ENCODE measurements around the gene TMCC1. TPM values are rescaled to one million over a fixed set of nuclear protein-coding genes. Genes with fewer than 3 reads are reported as not detected.

Gene TMCC1
- polyA plus RNA-seq, 1 donor, result 16.8 TPM

DNA sequence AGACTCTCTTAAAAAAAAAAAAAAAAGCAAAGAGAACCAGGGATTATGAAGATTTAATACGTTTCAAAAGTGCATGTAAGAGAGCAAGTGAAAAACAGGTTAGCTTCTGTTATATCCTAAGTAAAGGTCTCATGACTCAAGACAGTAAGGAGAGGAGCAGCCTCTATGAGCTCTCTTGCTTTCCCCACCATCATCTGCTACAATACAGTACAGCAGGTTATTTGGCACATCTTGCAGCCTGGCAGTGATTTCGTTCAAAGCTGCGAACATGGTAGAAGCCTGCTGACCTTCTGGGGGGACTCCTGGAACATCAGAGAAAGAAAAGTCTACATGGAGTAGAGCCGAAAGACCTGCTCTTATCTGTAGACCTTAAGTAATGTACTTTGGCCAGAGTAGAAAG is 157.9 kb downstream of the TMCC1 start:
- Histone ChIP-seq H3K9me3 (ENCODE audit: control insufficient read depth, low read depth, low read length) (no peaks in the 10 kb centered on the region), H3K27me3 (ENCODE audit: control insufficient read depth, insufficient read depth, low read length) (no peaks in the 10 kb centered on the region), H3K4me1 (ENCODE audit: control insufficient read depth, insufficient read depth, low read length) (peaks cover 12% of the 10 kb centered on the region), H3K4me3 (ENCODE audit: low read length) (no peak overlapping the region), H3K27ac (ENCODE audit: low read length) (peak overlapping the region; percentile 14), H3K36me3 (ENCODE audit: control insufficient read depth, insufficient read depth, low read length) (no peaks in the 10 kb centered on the region)
- WGBS (ENCODE audit: insufficient coverage, low lambda C conversion rate), result no CpG with 5 or more reads among the region's 4 CpGs
- DNase-seq, result peak in 1 of 2 donors; percentile 41

GRCh38 chr3:129734449-129734848 is 159.1 kb downstream of the TMCC1 start:
- no CpG with 5 or more reads among the region's 2 CpGs for WGBS (ENCODE audit: insufficient coverage, low lambda C conversion rate)
- no peaks in the 10 kb centered on the region for H3K36me3 ChIP-seq (ENCODE audit: control insufficient read depth, insufficient read depth, low read length)
- no peaks in the 10 kb centered on the region for H3K27me3 ChIP-seq (ENCODE audit: control insufficient read depth, insufficient read depth, low read length)
- H3K27ac ChIP-seq (ENCODE audit: low read length), result no peak overlapping the region
- H3K9me3 ChIP-seq (ENCODE audit: control insufficient read depth, low read depth, low read length), result no peaks in the 10 kb centered on the region
- DNase-seq, result no peak
- H3K4me3 ChIP-seq (ENCODE audit: low read length), result no peak overlapping the region
- H3K4me1 ChIP-seq (ENCODE audit: control insufficient read depth, insufficient read depth, low read length), result peaks cover 4% of the 10 kb centered on the region

DNA sequence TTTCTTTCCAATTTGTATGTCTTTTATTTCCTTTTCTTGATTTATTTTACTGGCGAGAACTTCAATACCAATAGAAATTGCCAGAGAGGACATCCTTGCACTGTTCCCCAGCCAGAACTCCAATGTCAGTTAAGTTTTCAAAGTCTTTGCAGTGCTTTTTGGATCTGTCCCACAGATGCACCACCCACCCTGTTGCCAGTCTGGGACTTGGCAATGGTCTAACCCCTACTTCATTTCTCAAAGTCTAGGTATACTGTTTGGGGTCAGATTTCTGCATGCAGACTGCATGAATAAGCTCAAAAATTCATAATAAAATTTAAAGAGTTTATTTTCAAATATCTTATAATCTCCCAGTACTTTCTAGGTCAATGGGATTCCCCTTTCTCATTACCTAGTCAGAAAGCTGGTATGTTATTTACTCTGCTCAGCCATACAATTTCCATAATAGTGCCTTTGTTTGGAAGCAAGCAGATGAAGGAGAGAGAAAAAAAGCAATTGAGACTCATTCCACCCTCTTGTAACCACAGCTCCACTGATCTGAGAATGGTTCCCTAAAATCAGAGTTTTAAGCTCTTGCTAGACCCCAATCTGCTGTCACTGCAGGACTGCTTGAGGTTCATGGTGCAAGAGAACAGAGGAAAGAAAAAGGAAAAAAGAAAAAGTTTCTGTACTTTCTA is 161.2 kb downstream of the TMCC1 start:
- no peak overlapping the region for H3K27ac ChIP-seq (ENCODE audit: low read length)
- no peak for DNase-seq
- no peaks in the 10 kb centered on the region for H3K27me3 ChIP-seq (ENCODE audit: control insufficient read depth, insufficient read depth, low read length)
- H3K4me3 ChIP-seq (ENCODE audit: low read length), result no peak overlapping the region
- H3K36me3 ChIP-seq (ENCODE audit: control insufficient read depth, insufficient read depth, low read length), result no peaks in the 10 kb centered on the region
- H3K4me1 ChIP-seq (ENCODE audit: control insufficient read depth, insufficient read depth, low read length), result no peaks in the 10 kb centered on the region
- no peaks in the 10 kb centered on the region for H3K9me3 ChIP-seq (ENCODE audit: control insufficient read depth, low read depth, low read length)
- WGBS (ENCODE audit: insufficient coverage, low lambda C conversion rate), result 88% methylated on average over 1 of the region's 1 CpG

- Histone ChIP-seq H3K4me1 (ENCODE audit: control insufficient read depth, insufficient read depth, low read length) (no peaks in the 10 kb centered on the region), H3K36me3 (ENCODE audit: control insufficient read depth, insufficient read depth, low read length) (no peaks in the 10 kb centered on the region), H3K4me3 (ENCODE audit: low read length) (no peak overlapping the region), H3K27ac (ENCODE audit: low read length) (no peak overlapping the region), H3K9me3 (ENCODE audit: control insufficient read depth, low read depth, low read length) (no peaks in the 10 kb centered on the region), H3K27me3 (ENCODE audit: control insufficient read depth, insufficient read depth, low read length) (no peaks in the 10 kb centered on the region)
- no peak for DNase-seq
- WGBS (ENCODE audit: insufficient coverage, low lambda C conversion rate), result no CpG with 5 or more reads among the region's 2 CpGs
These were observed 165.8 kb downstream of the TMCC1 start for GRCh38 chr3:129727707-129728106.

DNA sequence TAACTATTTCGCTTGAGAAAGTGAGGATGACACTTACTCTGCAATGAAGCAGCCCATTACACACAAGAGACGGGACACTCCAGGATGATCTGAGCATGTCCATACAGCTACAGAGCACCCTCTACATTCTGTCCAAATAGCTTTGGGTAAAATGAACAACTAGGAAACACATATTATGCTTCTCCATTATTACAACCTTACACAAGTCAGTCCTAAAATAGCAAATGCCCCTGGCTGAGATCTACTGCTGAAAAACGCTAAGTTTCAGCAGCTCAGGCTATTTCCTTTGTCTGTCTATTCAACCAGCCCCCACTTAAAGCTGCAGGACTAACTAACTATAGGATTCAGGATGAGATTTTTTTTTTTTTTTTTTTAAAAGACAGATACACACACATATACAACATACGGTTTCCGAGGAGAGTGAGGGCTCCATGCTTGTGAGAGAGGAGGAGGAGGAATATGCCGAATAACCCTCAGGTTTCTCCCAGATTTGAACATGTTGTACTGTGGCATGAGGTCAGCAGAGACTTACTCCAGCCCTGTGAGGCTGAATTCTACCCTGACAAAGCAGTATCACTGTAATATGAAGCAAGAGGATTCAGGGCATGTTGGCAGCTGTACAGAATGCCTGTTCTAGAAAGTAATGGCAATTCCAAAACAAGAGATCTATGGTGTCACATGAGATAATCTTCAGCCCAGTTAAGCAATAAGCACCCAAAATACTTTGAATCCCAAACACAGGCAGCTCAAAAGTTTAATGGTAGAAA is 169.8 kb downstream of the TMCC1 start:
- no peak for DNase-seq
- H3K36me3 ChIP-seq (ENCODE audit: control insufficient read depth, insufficient read depth, low read length), result no peaks in the 10 kb centered on the region
- no peaks in the 10 kb centered on the region for H3K9me3 ChIP-seq (ENCODE audit: control insufficient read depth, low read depth, low read length)
- H3K27me3 ChIP-seq (ENCODE audit: control insufficient read depth, insufficient read depth, low read length), result no peaks in the 10 kb centered on the region
- WGBS (ENCODE audit: insufficient coverage, low lambda C conversion rate), result no CpG with 5 or more reads among the region's 6 CpGs
- no peak overlapping the region for H3K4me3 ChIP-seq (ENCODE audit: low read length)
- no peak overlapping the region for H3K27ac ChIP-seq (ENCODE audit: low read length)
- H3K4me1 ChIP-seq (ENCODE audit: control insufficient read depth, insufficient read depth, low read length), result no peaks in the 10 kb centered on the region

DNA sequence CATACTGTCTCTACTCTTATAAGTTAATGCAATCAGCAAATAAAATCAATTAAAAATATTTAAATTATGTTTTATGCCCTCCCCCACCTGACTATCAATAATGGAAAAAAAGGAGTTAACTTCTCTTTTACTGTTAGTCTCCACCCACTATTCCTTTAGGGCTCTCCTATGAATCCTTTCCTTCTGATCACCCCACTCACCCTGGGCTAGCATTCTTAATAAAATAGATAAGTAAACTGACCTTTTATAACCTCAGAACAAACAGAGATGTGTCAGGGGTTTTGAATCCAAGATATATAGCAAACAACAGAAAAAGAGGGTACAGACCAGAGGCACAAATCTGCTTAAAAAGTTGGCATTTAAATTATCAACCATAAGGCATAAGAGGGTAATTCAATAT is 171.0 kb downstream of the TMCC1 start:
- Histone ChIP-seq H3K4me1 (ENCODE audit: control insufficient read depth, insufficient read depth, low read length) (no peaks in the 10 kb centered on the region), H3K27ac (ENCODE audit: low read length) (no peak overlapping the region), H3K4me3 (ENCODE audit: low read length) (no peak overlapping the region), H3K27me3 (ENCODE audit: control insufficient read depth, insufficient read depth, low read length) (no peaks in the 10 kb centered on the region), H3K36me3 (ENCODE audit: control insufficient read depth, insufficient read depth, low read length) (no peaks in the 10 kb centered on the region), H3K9me3 (ENCODE audit: control insufficient read depth, low read depth, low read length) (no peaks in the 10 kb centered on the region)
- no peak for DNase-seq

DNA sequence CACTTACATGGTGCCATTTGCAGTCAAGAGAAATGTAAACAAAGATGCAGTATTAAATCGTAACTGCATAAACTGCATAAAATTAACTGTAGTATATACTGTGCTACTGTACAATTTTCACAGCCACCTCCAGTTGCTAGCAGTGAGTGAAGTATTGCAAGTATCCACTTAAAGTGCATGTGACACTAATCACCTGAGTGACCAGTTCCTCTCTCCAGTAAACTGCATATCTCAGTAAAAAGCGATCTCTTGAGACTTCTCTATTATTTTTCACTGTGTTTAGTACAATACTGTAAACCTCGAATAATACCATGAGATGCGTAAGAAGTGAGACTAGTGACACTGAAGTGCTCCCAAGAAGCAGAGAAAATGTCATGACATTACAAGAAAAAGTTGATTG is 175.3 kb downstream of the TMCC1 start:
- no peaks in the 10 kb centered on the region for H3K9me3 ChIP-seq (ENCODE audit: control insufficient read depth, low read depth, low read length)
- no peaks in the 10 kb centered on the region for H3K4me1 ChIP-seq (ENCODE audit: control insufficient read depth, insufficient read depth, low read length)
- 90% methylated on average over 2 of the region's 4 CpGs for WGBS (ENCODE audit: insufficient coverage, low lambda C conversion rate)
- H3K4me3 ChIP-seq (ENCODE audit: low read length), result no peak overlapping the region
- DNase-seq, result peak in 1 of 2 donors; percentile 44
- H3K27me3 ChIP-seq (ENCODE audit: control insufficient read depth, insufficient read depth, low read length), result no peaks in the 10 kb centered on the region
- H3K36me3 ChIP-seq (ENCODE audit: control insufficient read depth, insufficient read depth, low read length), result no peaks in the 10 kb centered on the region
- H3K27ac ChIP-seq (ENCODE audit: low read length), result no peak overlapping the region

- H3K36me3 ChIP-seq (ENCODE audit: control insufficient read depth, insufficient read depth, low read length), result no peaks in the 10 kb centered on the region
- H3K4me3 ChIP-seq (ENCODE audit: low read length), result no peak overlapping the region
- DNase-seq, result no peak
- no peaks in the 10 kb centered on the region for H3K4me1 ChIP-seq (ENCODE audit: control insufficient read depth, insufficient read depth, low read length)
- WGBS (ENCODE audit: insufficient coverage, low lambda C conversion rate), result no CpG with 5 or more reads among the region's 2 CpGs
- H3K9me3 ChIP-seq (ENCODE audit: control insufficient read depth, low read depth, low read length), result no peaks in the 10 kb centered on the region
- H3K27ac ChIP-seq (ENCODE audit: low read length), result no peak overlapping the region
- no peaks in the 10 kb centered on the region for H3K27me3 ChIP-seq (ENCODE audit: control insufficient read depth, insufficient read depth, low read length)
These were observed 177.7 kb downstream of the TMCC1 start for GRCh38 chr3:129715854-129716253.

DNA sequence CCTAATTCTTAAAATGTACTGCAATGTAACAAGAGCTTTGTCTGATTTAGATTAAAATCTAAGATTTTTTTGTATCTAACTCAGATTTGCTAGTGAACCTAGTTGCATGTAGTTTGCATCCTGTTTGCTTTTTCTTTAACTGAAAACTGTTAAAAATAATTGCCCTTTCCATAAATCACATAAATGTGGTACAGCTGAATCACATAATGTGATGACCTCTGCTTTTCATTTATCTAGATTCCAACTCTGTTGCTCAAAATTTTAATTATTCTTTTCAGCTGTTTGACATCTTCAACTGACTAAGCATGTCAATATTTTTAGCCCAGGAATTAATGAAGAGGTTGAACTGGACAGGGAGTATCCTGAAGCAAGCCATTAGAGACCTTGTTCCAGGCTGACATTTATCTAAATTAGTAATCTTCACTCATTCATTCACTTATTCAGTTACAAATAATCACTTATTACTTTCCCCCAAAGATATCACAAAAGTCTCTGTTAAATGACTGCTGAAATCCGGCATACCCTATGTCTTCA is 185.1 kb downstream of the TMCC1 start:
- Histone ChIP-seq H3K4me1 (ENCODE audit: control insufficient read depth, insufficient read depth, low read length) (no peaks in the 10 kb centered on the region), H3K27me3 (ENCODE audit: control insufficient read depth, insufficient read depth, low read length) (no peaks in the 10 kb centered on the region), H3K4me3 (ENCODE audit: low read length) (no peak overlapping the region), H3K27ac (ENCODE audit: low read length) (no peak overlapping the region), H3K36me3 (ENCODE audit: control insufficient read depth, insufficient read depth, low read length) (no peaks in the 10 kb centered on the region), H3K9me3 (ENCODE audit: control insufficient read depth, low read depth, low read length) (no peaks in the 10 kb centered on the region)
- WGBS (ENCODE audit: insufficient coverage, low lambda C conversion rate), result no CpG with 5 or more reads among the region's 1 CpG
- DNase-seq, result no peak

- no peak for DNase-seq
- Histone ChIP-seq H3K4me1 (ENCODE audit: control insufficient read depth, insufficient read depth, low read length) (no peaks in the 10 kb centered on the region), H3K36me3 (ENCODE audit: control insufficient read depth, insufficient read depth, low read length) (no peaks in the 10 kb centered on the region), H3K27me3 (ENCODE audit: control insufficient read depth, insufficient read depth, low read length) (no peaks in the 10 kb centered on the region), H3K9me3 (ENCODE audit: control insufficient read depth, low read depth, low read length) (no peaks in the 10 kb centered on the region), H3K4me3 (ENCODE audit: low read length) (no peak overlapping the region), H3K27ac (ENCODE audit: low read length) (no peak overlapping the region)
- no CpG with 5 or more reads among the region's 3 CpGs for WGBS (ENCODE audit: insufficient coverage, low lambda C conversion rate)
These were observed 188.2 kb downstream of the TMCC1 start for GRCh38 chr3:129705274-129705673.

All from large intestine (tissue), 3 donors.